ENCODE data around the gene CCDC144A.
"Not testable (repeated sequence)": the region's sequence is repeated elsewhere in the genome, so short reads cannot be mapped to it uniquely, and the experiment has no call there.

DNA sequence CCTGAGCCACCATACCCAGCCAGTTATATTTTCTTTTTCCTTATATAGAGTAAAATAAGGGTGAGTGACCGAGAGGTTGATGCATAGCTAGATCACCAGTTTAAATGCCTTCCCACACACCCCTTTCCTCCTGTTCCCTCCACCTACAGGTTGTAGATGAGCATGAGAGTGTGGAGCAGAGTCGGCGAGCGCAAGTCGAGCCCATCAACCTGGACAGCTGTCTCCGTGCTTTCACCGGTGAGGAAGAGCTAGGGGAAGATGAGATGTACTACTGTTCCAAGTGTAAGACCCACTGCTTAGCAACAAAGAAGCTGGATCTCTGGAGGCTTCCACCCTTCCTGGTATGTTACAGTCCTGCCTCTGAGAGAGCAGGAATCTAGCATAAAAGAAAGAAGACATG is 105.9 kb downstream of the CCDC144A start:
- TF ChIP-seq EP300 (IDR thresholded peaks at IDR 0.05; ENCODE audit: low read depth); POLR2A (IDR thresholded peaks at IDR 0.05); POLR2AphosphoS5 (IDR thresholded peaks at IDR 0.05): not testable (repeated sequence)
- TF ChIP-seq, protein P1, sequence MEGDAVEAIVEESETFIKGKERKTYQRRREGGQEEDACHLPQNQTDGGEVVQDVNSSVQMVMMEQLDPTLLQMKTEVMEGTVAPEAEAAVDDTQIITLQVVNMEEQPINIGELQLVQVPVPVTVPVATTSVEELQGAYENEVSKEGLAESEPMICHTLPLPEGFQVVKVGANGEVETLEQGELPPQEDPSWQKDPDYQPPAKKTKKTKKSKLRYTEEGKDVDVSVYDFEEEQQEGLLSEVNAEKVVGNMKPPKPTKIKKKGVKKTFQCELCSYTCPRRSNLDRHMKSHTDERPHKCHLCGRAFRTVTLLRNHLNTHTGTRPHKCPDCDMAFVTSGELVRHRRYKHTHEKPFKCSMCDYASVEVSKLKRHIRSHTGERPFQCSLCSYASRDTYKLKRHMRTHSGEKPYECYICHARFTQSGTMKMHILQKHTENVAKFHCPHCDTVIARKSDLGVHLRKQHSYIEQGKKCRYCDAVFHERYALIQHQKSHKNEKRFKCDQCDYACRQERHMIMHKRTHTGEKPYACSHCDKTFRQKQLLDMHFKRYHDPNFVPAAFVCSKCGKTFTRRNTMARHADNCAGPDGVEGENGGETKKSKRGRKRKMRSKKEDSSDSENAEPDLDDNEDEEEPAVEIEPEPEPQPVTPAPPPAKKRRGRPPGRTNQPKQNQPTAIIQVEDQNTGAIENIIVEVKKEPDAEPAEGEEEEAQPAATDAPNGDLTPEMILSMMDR (IDR thresholded peaks at IDR 0.05) = not testable (repeated sequence)

Measured in transverse colon (tissue), 4 donors.